Activated CD4-positive, CD25-positive, alpha-beta regulatory T cell treated with anti-CD3 and anti-CD28 coated beads, Interleukin-2, amount 50 U/mL, for 24 hours (primary cell): ENCODE measurements around the gene RNF151.

Experiments used
- ATAC-seq, 2 donors: fragments of 150-1000 bp; cut with Tn5 transposase; one replicate each; pipeline ENCODE4 v1.10.0; 2021; ENCODE audit warnings: mild to moderate bottlenecking in 1 of 2, moderate library complexity in 1 of 2

Gene RNF151

GRCh38 chr16:1993731-1994131, 27.1 kb downstream of the RNF151 start:
- no peak for ATAC-seq

DNA sequence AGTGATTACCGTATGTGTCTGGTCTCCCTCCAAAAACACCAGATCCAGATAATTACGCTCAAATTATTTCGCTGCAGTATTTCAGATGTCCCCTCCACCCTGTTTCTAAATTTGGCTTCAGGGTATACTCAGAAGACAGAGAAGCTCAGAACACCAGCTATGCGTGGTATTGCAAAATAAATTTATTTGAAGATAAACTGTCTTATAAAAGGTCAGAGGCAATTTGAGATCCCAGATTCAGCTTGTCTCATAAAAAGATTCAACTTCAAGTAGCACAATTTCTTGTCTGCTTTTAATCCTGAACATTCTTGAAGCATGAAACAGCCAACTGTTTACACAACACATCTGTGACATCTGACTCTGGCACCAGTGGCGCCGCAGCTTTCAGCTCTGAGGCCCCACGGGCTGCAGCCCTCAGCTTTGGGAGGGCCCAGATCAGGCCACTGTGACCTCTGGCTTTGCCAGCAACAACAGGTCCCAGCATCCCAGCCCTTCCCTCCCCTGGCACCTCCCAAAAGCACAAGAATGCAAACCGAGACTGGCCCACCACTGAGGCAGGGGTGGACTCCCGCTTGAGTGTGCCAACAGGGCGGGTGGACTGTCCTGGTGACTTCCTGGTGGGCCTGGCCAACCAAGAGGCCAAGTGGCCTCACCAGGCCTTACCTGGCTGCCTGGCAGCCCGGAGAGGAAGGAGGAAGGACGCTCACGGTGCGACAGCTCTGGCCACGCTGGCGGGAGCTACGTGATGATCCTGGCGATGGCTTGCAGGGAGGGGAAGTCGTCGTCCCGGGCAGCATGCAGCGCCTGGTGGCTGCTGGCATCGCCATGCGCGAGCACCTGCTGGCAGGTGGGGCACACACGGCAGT, 31.1 kb downstream of the RNF151 start:
- no peak for ATAC-seq

GRCh38 chr16:1998360-1998835, 31.7 kb downstream of the RNF151 start:
- no peak for ATAC-seq

DNA sequence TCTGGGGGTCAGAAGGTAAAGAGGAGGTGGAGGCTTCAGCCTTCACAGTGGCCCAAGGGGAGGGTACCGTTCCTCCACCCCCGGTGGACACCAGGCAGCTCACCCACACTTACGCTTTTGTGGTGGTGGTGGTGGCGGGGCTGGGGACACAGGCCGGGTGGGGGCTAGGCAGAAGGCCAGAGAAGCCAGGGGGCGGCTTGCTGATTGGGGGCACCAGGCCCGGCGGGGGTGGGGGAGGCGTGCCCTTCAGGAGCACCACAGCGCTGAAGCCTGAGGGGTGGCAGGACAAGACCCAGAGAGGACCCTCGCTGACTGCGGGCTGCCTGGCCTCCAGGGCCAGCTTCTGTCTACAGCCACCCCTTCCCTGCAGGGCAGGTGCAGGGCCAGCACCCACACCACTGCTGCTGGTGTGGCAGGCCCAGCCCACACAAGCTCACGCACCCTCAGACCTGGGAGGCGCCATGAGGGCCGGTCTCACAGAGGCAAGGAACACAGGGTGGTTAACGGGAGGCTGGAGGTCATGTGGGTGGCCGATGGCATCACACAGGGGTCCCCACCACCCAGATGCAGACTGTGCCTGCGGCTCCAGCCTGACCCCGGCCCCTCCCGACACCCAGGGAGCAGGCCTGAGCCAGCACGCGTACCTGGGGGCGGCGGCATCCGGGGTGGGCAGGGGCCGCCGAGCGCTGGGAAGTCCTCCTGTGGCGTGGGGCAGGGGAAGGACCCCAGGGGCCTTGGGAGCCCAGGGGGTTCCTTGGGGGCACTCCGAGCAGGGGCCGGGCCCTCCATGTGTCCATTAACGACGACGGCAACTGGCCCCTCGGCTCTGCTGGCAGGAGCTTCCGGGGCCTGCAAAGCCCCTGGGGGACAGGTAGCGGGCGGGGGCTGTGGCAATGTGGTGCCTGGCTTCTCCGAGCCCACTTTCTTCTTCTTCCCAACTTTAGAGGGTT, 32.5 kb downstream of the RNF151 start:
- ATAC-seq, result no peak

GRCh38 chr16:1999866-2000514, 33.3 kb downstream of the RNF151 start:
- ATAC-seq, result no peak

GRCh38 chr16:2001035-2001434, 34.4 kb downstream of the RNF151 start:
- no peak for ATAC-seq

- no peak for ATAC-seq
Observed at GRCh38 chr16:2001456-2002355, 35.0 kb downstream of the RNF151 start.

- no peak for ATAC-seq
Observed at GRCh38 chr16:2002406-2003230, 36.0 kb downstream of the RNF151 start.

DNA sequence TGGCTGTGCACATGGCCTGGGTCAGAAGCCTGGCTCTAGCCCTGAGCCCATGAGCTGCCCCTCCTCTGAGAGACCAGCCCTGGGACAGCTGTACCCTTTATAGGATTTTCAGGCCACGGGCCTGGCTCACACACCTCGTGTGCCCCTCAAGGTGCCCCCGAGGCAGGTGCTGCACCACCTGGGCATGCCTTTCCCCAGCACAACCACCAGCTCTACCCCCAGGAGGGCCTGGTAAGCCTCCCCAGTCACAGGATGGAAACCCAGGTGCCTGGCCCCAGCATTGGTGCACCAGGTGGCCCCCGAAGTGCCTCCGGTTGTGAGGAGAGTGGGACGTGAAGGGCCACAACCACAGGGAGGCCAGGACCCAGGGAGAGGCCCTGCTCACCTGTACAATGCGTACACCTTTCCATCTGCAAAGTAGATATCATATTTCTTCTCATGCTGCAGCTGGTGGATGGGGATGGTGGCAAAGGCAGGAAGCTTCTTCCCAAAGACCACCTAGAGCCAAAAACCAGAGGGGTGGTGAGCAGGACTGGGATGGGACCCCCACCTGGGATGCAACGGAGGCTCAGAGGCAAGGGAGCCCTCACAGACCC, 36.7 kb downstream of the RNF151 start:
- ATAC-seq, result no peak

- ATAC-seq, result peak; percentile 92 to 94
Observed at GRCh38 chr16:2003827-2004641, 37.4 kb downstream of the RNF151 start.

GRCh38 chr16:2004795-2005517, 38.3 kb downstream of the RNF151 start:
- ATAC-seq, result no peak

DNA sequence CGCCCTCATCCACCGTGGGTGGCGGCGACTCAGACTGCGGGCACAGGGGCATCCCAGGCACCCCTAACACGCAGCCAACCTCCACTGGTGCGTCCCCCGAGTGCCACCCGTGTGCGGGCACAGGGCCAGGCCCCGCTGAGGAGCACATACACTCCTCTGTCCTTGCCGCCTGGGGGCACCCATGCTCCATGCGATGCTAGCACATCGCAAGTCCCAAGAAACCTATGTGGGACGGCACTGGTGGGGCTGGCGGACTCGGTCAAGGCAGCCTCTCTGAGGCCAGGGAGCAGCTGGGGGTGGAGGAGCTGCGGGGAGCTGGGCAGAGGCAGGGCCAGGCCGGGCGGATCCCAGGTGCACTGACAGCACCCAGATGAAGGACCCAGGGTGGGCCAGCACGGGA, 39.0 kb downstream of the RNF151 start:
- ATAC-seq, result no peak

DNA sequence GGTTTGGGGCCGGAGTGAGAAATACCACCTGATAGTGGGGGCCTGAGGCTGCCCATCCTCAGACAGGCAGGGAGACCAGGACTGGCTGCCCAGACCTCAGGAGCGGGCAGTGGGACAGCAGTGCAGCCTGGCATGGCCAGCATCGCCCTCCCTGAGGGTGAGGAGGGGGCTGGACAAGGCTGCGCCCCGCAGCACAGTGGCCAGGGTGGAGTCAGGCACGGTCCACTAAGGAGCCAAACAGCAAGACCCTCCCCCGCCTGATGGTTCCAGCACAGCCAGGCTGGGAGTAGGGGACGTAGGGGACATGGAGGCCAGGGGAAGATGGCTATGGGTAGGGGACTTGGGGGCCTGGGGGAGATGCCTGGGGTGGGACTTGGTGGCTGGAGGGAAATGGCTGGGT, 39.7 kb downstream of the RNF151 start:
- ATAC-seq, result no peak

GRCh38 chr16:2007081-2007836, 40.6 kb downstream of the RNF151 start:
- no peak for ATAC-seq

GRCh38 chr16:2008009-2008526, 41.4 kb downstream of the RNF151 start:
- no peak for ATAC-seq

- ATAC-seq, result no peak
Observed at GRCh38 chr16:2008631-2009163, 42.0 kb downstream of the RNF151 start.

DNA sequence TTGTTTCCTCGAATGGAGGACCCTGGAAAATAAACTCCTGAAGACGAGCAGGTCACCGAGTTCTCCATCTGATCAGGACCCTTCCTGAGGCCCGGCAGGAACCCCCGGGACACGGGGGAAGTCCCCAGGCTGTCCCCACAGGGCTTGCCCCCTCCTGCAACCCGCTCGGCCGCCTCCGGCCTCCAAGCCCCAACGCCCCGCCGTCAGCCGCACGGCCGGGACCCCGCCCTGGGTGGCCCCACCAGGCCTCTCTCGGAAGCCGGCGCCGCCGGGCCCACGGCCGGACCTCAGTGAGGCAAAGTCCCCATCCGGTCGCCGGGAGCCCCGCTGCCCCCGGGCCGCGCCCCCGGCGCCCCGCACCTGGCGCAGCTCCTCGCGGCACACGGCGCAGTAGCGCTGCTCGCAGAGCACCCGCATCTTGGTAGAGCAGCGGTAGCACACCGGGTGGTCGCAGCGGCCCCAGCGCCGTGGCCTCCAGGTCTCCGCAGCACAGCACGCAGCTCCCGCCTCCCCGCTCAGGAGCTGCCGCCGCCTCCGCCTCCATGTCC, 42.6 kb downstream of the RNF151 start:
- ATAC-seq, result peak; percentile 31 to 50
